CD8-positive, alpha-beta memory T cell (primary cell): ENCODE data around the gene TRIM15. TPM values are rescaled to one million over a fixed set of nuclear protein-coding genes. Genes with fewer than 3 reads are reported as not detected.
A peak's percentile ranks its signal among the peaks of the same experiment; 100 is the strongest.

ENCODE experiments used
- CTCF ChIA-PET: fragments of 350-600 bp; sonication (Branson Sonifier 250); formaldehyde crosslinking; loops from one replicate; lab custom pipeline; 2021; ENCODE audit warnings: antibody characterized with exemption; lab: Charles Lee
- POLR2A ChIA-PET: fragments of 350-600 bp; sonication (Branson Sonifier 250); formaldehyde crosslinking; loops from one replicate; lab custom pipeline; 2021; ENCODE audit warnings: antibody characterized with exemption; lab: Charles Lee
- DNase-seq, 5 donors: peaks; one replicate each; pipeline versions ENCODE4 v3.0.0 to v3.0.0-alpha.2; 2020 to 2022; ENCODE audit warnings: mixed read lengths in 1 of 5
- H3K27ac ChIP-seq: one replicate; pipeline ENCODE4 v1.7.0; 2013; ENCODE audit warnings: low read depth, mild to moderate bottlenecking, low read length, moderate library complexity
- H3K27me3 ChIP-seq: 2 replicates; pipeline ENCODE4 v1.7.0; 2013; ENCODE audit warnings: low read length, mild to moderate bottlenecking; ENCODE audit not compliant: insufficient read depth, poor library complexity, severe bottlenecking
- H3K36me3 ChIP-seq: 2 replicates; pipeline ENCODE4 v1.7.0; 2013; ENCODE audit warnings: mild to moderate bottlenecking, low read length, moderate library complexity; ENCODE audit not compliant: insufficient read depth
- H3K4me1 ChIP-seq: 2 replicates; pipeline ENCODE4 v1.7.0; 2013; ENCODE audit warnings: mild to moderate bottlenecking, low read length, moderate library complexity; ENCODE audit not compliant: insufficient read depth
- H3K4me3 ChIP-seq: 2 replicates; pipeline ENCODE4 v1.7.0; 2013; ENCODE audit warnings: mild to moderate bottlenecking, low read length
- H3K9me3 ChIP-seq: 2 replicates; pipeline ENCODE4 v1.7.0; 2013; ENCODE audit warnings: mild to moderate bottlenecking, low read length
- H3K27ac Mint-ChIP-seq, 8 donors: one replicate each; pipeline ENCODE4 v1.8.0; 2020 to 2021; ENCODE audit warnings: mixed read lengths in 8 of 8, mild to moderate bottlenecking in 6 of 8, inconsistent platforms in 3 of 8, moderate library complexity in 3 of 8
- H3K27me3 Mint-ChIP-seq, 2 donors: one replicate each; pipeline ENCODE4 v1.8.0; 2020 to 2021; ENCODE audit warnings: mixed read lengths in 2 of 2, mild to moderate bottlenecking in 1 of 2, moderate library complexity in 1 of 2
- H3K36me3 Mint-ChIP-seq, 3 donors: one replicate each; pipeline ENCODE4 v1.8.0; 2020 to 2021; ENCODE audit warnings: mixed read lengths in 3 of 3, inconsistent platforms in 1 of 3, mild to moderate bottlenecking in 1 of 3
- H3K4me1 Mint-ChIP-seq, 3 donors: one replicate each; pipeline ENCODE4 v1.8.0; 2020 to 2021; ENCODE audit warnings: mixed read lengths in 3 of 3, inconsistent platforms in 1 of 3, mild to moderate bottlenecking in 1 of 3
- H3K4me3 Mint-ChIP-seq, 7 donors: one replicate each; pipeline ENCODE4 v1.8.0; 2020 to 2021; ENCODE audit warnings: mixed read lengths in 7 of 7, mild to moderate bottlenecking in 6 of 7, moderate library complexity in 4 of 7, inconsistent platforms in 2 of 7
- H3K9me3 Mint-ChIP-seq, 5 donors: one replicate each; pipeline ENCODE4 v1.8.0; 2020 to 2022; ENCODE audit warnings: mixed read lengths in 5 of 5, mild to moderate bottlenecking in 3 of 5, moderate library complexity in 2 of 5, inconsistent platforms in 1 of 5
- polyA plus RNA-seq: library from polyadenylated mRNA; unstranded; fragments of 300-500 nt; fragmentation: Illumina TruSeq; gene quantifications from one replicate; pipeline ENCODE4 v1.2.3, GENCODE V29; 2021
- total RNA-seq, 2 experiments: library from RNA; stranded (reverse); gene quantifications; one replicate each; pipeline ENCODE4 v1.2.3, GENCODE V29; 2021

The TRIM15 gene
- total and polyA plus RNA-seq, 3 experiments from 2014 or later, result not detected

- no peaks in the 10 kb centered on the region for H3K4me1 ChIP-seq
- peaks cover 0 to under 1% of the 10 kb centered on the region in 2 donors for H3K27me3 Mint-ChIP-seq
- peaks cover 0 to 63% (median 33%) of the 10 kb centered on the region in 3 donors for H3K36me3 Mint-ChIP-seq
- peaks cover 0 to 2% (median 2%) of the 10 kb centered on the region in 5 donors for H3K9me3 Mint-ChIP-seq
- no peaks in the 10 kb centered on the region for H3K27me3 ChIP-seq
- peaks cover 22% of the 10 kb centered on the region for H3K36me3 ChIP-seq
- no peak overlapping the region for H3K4me3 Mint-ChIP-seq
- no peak overlapping the region for H3K4me3 ChIP-seq
- H3K4me1 Mint-ChIP-seq, result no peaks in the 10 kb centered on the region
- H3K27ac Mint-ChIP-seq, result peak overlapping the region in 3 of 8 donors; percentile 25 to 33 (median 30)
- no peak overlapping the region for H3K27ac ChIP-seq
- H3K9me3 ChIP-seq, result no peaks in the 10 kb centered on the region
- CTCF ChIA-PET, result no interaction called here
- POLR2A ChIA-PET, result no interaction called here
- no peak for DNase-seq
These were observed 22.6 kb downstream of the TRIM15 start for GRCh38 chr6:30185846-30186484.

GRCh38 chr6:30188541-30188940 is 25.2 kb downstream of the TRIM15 start:
- Mint-ChIP-seq H3K9me3 (no peaks in the 10 kb centered on the region), H3K27ac (peak overlapping the region in 5 of 8 donors; percentile 9 to 94 (median 58)), H3K36me3 (peaks cover 0 to 85% (median 34%) of the 10 kb centered on the region in 3 donors), H3K27me3 (no peaks in the 10 kb centered on the region), H3K4me3 (no peak overlapping the region), H3K4me1 (no peaks in the 10 kb centered on the region)
- Histone ChIP-seq H3K27me3 (no peaks in the 10 kb centered on the region), H3K9me3 (no peaks in the 10 kb centered on the region), H3K36me3 (peaks cover 29% of the 10 kb centered on the region), H3K4me1 (no peaks in the 10 kb centered on the region), H3K27ac (no peak overlapping the region), H3K4me3 (no peak overlapping the region)
- ChIA-PET CTCF (interaction anchor here (1.8 kb wide), 1 partner anchor 8 kb away, joined by 5 read pairs; no protein-coding TSS in a partner anchor), POLR2A (no interaction called here)
- DNase-seq, result no peak

DNA sequence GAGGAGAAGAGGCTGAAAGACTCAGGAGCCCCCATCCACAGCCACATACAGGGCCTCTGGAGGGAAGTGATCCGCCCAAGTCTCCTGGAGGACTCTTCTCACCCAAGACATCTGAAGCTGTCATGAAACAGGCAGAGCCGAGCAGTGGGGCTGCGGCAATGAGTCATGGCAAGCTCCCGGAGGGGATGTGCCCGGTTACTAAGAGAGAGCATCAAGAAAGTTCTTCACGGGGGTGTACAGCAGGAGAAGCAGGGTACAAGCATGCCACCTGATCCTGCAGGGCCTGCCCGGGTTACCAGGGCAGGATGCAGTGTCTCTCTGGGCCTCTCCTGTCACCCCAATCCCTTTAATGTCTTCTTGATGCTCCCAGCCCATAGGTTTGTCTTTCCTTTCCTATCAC is 28.7 kb downstream of the TRIM15 start:
- Mint-ChIP-seq H3K4me1 (peaks cover 0 to 5% (median 1%) of the 10 kb centered on the region in 3 donors), H3K27me3 (no peaks in the 10 kb centered on the region), H3K9me3 (no peaks in the 10 kb centered on the region), H3K36me3 (peaks cover 0 to 89% (median 25%) of the 10 kb centered on the region in 3 donors), H3K27ac (peak overlapping the region in 3 of 8 donors; percentile 45 to 67 (median 51)), H3K4me3 (no peak overlapping the region)
- Histone ChIP-seq H3K9me3 (no peaks in the 10 kb centered on the region), H3K4me1 (no peaks in the 10 kb centered on the region), H3K4me3 (no peak overlapping the region), H3K27me3 (no peaks in the 10 kb centered on the region), H3K27ac (no peak overlapping the region), H3K36me3 (peaks cover 48% of the 10 kb centered on the region)
- POLR2A ChIA-PET, result no interaction called here
- DNase-seq, result no peak
- CTCF ChIA-PET, result no interaction called here

- H3K4me1 Mint-ChIP-seq, result peaks cover 0 to 13% (median 8%) of the 10 kb centered on the region in 3 donors
- peaks cover 11 to 86% (median 19%) of the 10 kb centered on the region in 3 donors for H3K36me3 Mint-ChIP-seq
- no peak overlapping the region for H3K27ac ChIP-seq
- H3K4me3 Mint-ChIP-seq, result no peak overlapping the region
- H3K4me1 ChIP-seq, result no peaks in the 10 kb centered on the region
- DNase-seq, result no peak
- no peaks in the 10 kb centered on the region for H3K9me3 Mint-ChIP-seq
- no peak overlapping the region for H3K4me3 ChIP-seq
- no peaks in the 10 kb centered on the region for H3K27me3 Mint-ChIP-seq
- ChIA-PET CTCF (no interaction called here), POLR2A (no interaction called here)
- no peaks in the 10 kb centered on the region for H3K9me3 ChIP-seq
- H3K27ac Mint-ChIP-seq, result peak overlapping the region in 5 of 8 donors; percentile 30 to 83 (median 54)
- H3K27me3 ChIP-seq, result no peaks in the 10 kb centered on the region
- peaks cover 56% of the 10 kb centered on the region for H3K36me3 ChIP-seq
These were observed 31.7 kb downstream of the TRIM15 start for GRCh38 chr6:30194797-30195690.

GRCh38 chr6:30195951-30196350 is 32.6 kb downstream of the TRIM15 start:
- peak overlapping the region in 3 of 8 donors; percentile 45 to 62 (median 50) for H3K27ac Mint-ChIP-seq

GRCh38 chr6:30196376-30196775 is 33.0 kb downstream of the TRIM15 start:
- Mint-ChIP-seq H3K27me3 (no peaks in the 10 kb centered on the region), H3K4me3 (no peak overlapping the region), H3K36me3 (peaks cover 12 to 86% (median 15%) of the 10 kb centered on the region in 3 donors)

More at GRCh38 chr6:30195951-30196350, 32.6 kb downstream of the TRIM15 start:
- Histone ChIP-seq H3K9me3 (no peaks in the 10 kb centered on the region), H3K27ac (no peak overlapping the region), H3K4me3 (no peak overlapping the region), H3K4me1 (peaks cover 5% of the 10 kb centered on the region), H3K27me3 (no peaks in the 10 kb centered on the region), H3K36me3 (peaks cover 54% of the 10 kb centered on the region)
- H3K36me3 Mint-ChIP-seq, result peaks cover 13 to 86% (median 15%) of the 10 kb centered on the region in 3 donors
- no peaks in the 10 kb centered on the region for H3K9me3 Mint-ChIP-seq
- H3K27me3 Mint-ChIP-seq, result no peaks in the 10 kb centered on the region
- H3K4me3 Mint-ChIP-seq, result no peak overlapping the region
- ChIA-PET POLR2A (interaction anchor here (0.5 kb wide), 1 partner anchor 13 kb away, joined by 3 read pairs; no protein-coding TSS in a partner anchor), CTCF (interaction anchor here (2.1 kb wide), 1 partner anchor 8 kb away, joined by 5 read pairs; no protein-coding TSS in a partner anchor)
- peaks cover 8 to 22% (median 13%) of the 10 kb centered on the region in 3 donors for H3K4me1 Mint-ChIP-seq
- no peak for DNase-seq

GRCh38 chr6:30198166-30199084 is 35.1 kb downstream of the TRIM15 start:
- H3K4me3 ChIP-seq, result no peak overlapping the region
- H3K27ac ChIP-seq, result no peak overlapping the region
- Mint-ChIP-seq H3K4me1 (peaks cover 24 to 42% (median 29%) of the 10 kb centered on the region in 3 donors), H3K27me3 (no peaks in the 10 kb centered on the region), H3K36me3 (peaks cover 12 to 83% (median 15%) of the 10 kb centered on the region in 3 donors), H3K4me3 (peak overlapping the region in 1 of 7 donors; percentile 70), H3K27ac (peak overlapping the region in 2 of 8 donors; percentile 33 to 66), H3K9me3 (no peaks in the 10 kb centered on the region)
- DNase-seq, result no peak
- H3K27me3 ChIP-seq, result no peaks in the 10 kb centered on the region
- peaks cover 11% of the 10 kb centered on the region for H3K4me1 ChIP-seq
- H3K9me3 ChIP-seq, result no peaks in the 10 kb centered on the region
- ChIA-PET CTCF (no interaction called here), POLR2A (no interaction called here)
- H3K36me3 ChIP-seq, result peaks cover 50% of the 10 kb centered on the region

More at GRCh38 chr6:30196376-30196775, 33.0 kb downstream of the TRIM15 start:
- POLR2A ChIA-PET, result interaction anchor here (0.5 kb wide), 1 partner anchor 12 kb away, joined by 3 read pairs; no protein-coding TSS in a partner anchor
- H3K9me3 ChIP-seq, result no peaks in the 10 kb centered on the region
- Mint-ChIP-seq H3K27ac (peak overlapping the region in 3 of 8 donors; percentile 27 to 85 (median 50)), H3K9me3 (no peaks in the 10 kb centered on the region), H3K4me1 (peaks cover 12 to 26% (median 16%) of the 10 kb centered on the region in 3 donors)
- H3K36me3 ChIP-seq, result peaks cover 54% of the 10 kb centered on the region
- no peak for DNase-seq
- H3K27me3 ChIP-seq, result no peaks in the 10 kb centered on the region
- no peak overlapping the region for H3K27ac ChIP-seq
- peaks cover 6% of the 10 kb centered on the region for H3K4me1 ChIP-seq
- no peak overlapping the region for H3K4me3 ChIP-seq
- CTCF ChIA-PET, result interaction anchor here (2.1 kb wide), 1 partner anchor 9 kb away, joined by 5 read pairs; no protein-coding TSS in a partner anchor
